GM10266 (cell line): ENCODE results near the gene XPR1.
A peak's percentile ranks its signal among the peaks of the same experiment; 100 is the strongest.

Experiments
- DNase-seq: peaks from one replicate; pipeline ENCODE4 v3.0.0; 2012; ENCODE audit errors: extremely low spot score
- TF ChIP-seq, protein P1 (sequence below): IDR thresholded peaks from 2 replicates; pipeline ENCODE4 v1.5.1; 2012; ENCODE audit warnings: mild to moderate bottlenecking, low read depth; ENCODE audit not compliant: control insufficient read depth, insufficient read depth; ENCODE audit errors: missing control alignments

Gene XPR1

DNA sequence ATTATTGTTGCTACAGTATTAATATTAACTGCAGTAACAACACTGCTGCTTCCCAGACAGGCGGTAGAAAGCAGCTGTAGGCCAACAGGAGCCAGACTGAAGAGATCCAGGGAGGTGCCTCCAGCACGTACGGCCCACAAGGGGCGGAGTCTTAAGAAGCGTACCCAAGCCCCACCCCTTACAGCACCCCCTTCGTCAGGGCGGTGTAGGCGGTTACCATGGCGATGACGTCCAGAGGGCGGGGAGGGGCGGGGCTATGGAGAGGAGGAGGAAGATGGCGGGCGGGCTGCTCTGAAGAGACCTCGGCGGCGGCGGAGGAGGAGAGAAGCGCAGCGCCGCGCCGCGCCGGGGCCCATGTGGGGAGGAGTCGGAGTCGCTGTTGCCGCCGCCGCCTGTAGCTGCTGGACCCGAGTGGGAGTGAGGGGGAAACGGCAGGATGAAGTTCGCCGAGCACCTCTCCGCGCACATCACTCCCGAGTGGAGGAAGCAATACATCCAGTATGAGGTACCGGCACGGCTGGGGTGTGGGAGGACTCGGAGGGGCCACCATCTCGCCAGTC is at the start of gene XPR1:
Gene XPR1, plus strand, starts transcription at position 257 of the 560 bp plus-strand sequence. Its CDS starts 180 bp downstream, at position 437.
- DNase-seq = peak; percentile 94
- TF ChIP-seq, protein P1, sequence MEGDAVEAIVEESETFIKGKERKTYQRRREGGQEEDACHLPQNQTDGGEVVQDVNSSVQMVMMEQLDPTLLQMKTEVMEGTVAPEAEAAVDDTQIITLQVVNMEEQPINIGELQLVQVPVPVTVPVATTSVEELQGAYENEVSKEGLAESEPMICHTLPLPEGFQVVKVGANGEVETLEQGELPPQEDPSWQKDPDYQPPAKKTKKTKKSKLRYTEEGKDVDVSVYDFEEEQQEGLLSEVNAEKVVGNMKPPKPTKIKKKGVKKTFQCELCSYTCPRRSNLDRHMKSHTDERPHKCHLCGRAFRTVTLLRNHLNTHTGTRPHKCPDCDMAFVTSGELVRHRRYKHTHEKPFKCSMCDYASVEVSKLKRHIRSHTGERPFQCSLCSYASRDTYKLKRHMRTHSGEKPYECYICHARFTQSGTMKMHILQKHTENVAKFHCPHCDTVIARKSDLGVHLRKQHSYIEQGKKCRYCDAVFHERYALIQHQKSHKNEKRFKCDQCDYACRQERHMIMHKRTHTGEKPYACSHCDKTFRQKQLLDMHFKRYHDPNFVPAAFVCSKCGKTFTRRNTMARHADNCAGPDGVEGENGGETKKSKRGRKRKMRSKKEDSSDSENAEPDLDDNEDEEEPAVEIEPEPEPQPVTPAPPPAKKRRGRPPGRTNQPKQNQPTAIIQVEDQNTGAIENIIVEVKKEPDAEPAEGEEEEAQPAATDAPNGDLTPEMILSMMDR = no peak

DNA sequence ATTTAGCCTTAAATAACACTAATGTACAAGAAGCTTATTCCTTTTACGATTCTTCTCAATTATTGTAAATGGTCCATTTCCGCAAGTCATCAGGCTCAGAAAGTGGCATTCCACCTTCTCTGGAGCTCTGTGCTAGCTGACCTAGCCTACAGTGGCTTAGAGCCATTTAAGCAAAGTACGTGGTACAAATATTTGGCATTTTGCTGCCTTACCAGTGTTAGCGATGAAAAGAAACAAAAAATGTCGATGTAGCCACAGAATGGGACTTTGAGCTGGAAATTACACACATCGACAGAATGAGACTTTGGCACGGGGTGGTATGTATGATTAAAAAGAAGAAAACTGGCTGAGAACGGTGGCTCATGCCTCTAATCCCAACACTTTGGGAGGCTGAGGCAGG is 47.0 kb upstream of the XPR1 start:
- TF ChIP-seq, protein P1 = no peak
- DNase-seq = no peak

DNA sequence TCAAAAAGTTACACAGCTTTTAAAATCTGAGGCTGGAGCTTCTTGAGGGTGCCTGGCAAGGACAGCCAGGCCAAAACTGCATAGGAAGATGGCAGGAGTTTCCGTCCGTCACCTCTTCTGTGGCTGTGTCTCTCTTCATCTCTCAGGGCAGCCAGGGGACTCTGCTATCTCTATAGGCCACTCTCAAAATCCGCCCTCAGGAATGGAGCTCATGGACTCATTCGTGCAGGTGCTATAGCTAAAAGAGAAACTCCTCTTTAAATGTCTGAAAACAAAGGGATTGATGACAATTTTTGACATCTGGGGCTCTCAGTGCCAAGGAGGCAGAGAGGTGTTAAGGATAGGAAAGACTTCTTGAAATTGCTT is 45.8 kb upstream of the XPR1 start:
- no peak for DNase-seq
- TF ChIP-seq, protein P1 = no peak

DNA sequence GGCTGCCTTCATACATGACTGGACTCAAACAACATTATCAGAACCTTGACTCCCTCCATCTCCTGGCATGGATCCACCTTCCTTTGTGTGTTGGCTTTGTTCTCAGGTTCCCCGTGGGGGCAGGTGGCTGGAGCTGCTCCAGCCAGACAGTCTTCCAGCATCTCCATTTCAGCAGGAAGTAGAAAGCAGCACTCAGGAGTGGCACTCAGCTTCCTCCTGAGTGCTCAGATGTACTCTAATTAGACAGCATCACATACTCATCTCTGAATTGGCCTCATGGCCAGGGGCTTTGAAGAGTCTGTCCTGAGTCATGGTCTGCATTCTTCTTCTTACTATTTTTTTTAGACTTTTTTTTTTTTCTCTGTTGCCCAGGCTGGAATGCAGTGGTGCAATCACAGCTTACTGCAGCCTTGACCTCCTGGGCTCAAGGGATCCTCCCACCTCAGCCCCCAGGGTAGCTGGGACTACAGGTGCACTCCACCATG is 45.1 kb upstream of the XPR1 start:
- TF ChIP-seq, protein P1 = no peak
- DNase-seq = no peak

DNA sequence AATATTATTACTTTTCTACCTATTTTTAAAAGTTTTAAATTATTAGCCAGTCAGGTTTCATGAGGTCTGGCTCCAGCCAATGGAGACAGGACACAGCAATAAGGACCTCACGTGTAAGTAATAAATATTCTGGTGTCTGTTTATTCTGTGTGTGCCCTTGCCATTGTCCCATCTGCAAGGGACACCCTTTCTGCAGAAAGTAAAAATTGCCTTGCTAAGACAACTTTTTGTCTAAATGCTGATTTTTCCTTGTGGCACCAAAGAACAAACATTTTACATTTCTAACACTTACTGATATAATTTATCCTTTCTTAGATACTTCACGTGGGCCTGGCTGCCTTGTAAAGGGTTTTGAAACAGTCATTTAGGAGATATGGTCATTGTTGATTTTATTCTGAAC is 43.7 kb upstream of the XPR1 start:
- no peak for DNase-seq
- TF ChIP-seq, protein P1 = no peak

DNA sequence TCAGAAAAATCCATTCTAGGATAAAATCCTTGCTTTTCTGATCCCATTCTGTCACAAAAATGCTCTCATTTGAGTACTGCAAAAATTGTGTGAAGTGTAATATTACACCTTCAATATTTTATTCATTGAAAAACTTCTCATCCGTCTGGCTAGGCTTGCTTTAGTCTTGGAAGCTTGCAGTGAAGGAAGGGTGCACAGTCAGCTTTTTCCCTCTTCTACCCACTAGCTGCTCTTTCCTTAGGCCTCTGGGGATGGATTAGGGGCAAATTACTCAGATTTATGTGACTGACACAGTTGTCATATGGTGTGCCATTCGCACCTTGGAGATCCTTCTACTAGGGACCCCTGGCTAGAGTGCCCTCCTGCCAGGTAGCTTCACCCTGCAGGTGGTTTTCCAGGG is 40.9 kb upstream of the XPR1 start:
- TF ChIP-seq, protein P1 = no peak
- no peak for DNase-seq

DNA sequence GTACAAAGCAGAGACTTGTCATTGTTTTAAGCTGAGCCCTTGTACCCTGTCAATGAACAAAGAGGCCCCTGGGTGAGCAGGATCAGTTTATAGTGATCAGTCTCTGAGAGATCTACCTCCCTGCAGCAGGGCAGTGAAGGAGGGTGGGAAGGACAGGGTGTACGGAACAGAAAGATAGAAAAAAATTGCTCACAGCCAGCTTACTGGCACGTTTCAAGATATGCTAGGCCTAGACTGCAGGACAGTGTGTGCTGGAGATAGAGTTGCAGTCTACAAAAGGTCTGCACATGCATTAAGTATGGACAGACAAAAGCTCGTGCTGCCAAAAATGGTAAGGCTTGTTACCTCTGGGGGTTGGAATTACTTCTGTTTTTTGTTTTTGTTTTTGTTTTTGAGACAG is 38.4 kb upstream of the XPR1 start:
- TF ChIP-seq, protein P1 = no peak
- no peak for DNase-seq
